Tibial artery (tissue), 4 donors: Measurements from ENCODE around the gene NHSL2.

Experiments
- DNase-seq, 2 donors: peaks; one replicate each; pipeline ENCODE4 v3.0.0-alpha.2; 2019
- H3K27ac ChIP-seq, 2 donors: fragments of 200-600 bp; sonication (generic) in 1 of 2; 1 replicate in 1 of 2; 2 replicates in 1 of 2; pipeline ENCODE4 v1.5.1; 2018 to 2019; ENCODE audit warnings: mild to moderate bottlenecking in 1 of 2
- H3K27me3 ChIP-seq, 2 donors: fragments of 200-600 bp; sonication (generic) in 1 of 2; one replicate each; pipeline versions ENCODE4 v1.5.1 to v1.6.0; 2016 to 2019
- H3K36me3 ChIP-seq, 3 donors: fragments of 200-600 bp; sonication (generic) in 2 of 3; one replicate each; pipeline ENCODE4 v1.5.1; 2016 to 2019; ENCODE audit warnings: mild to moderate bottlenecking in 2 of 3
- H3K4me1 ChIP-seq, 4 donors: fragments of 200-600 bp; sonication (generic) in 2 of 4; 1 replicate in 3 of 4; 2 replicates in 1 of 4; pipeline ENCODE4 v1.5.1; 2016 to 2019
- H3K4me3 ChIP-seq, 2 donors: fragments of 200-600 bp; sonication (generic) in 1 of 2; 1 replicate in 1 of 2; 2 replicates in 1 of 2; pipeline ENCODE4 v1.5.1; 2018 to 2019; ENCODE audit warnings: mild to moderate bottlenecking in 2 of 2
- H3K9me3 ChIP-seq, 3 donors: fragments of 200-600 bp; sonication (generic) in 1 of 3; one replicate each; pipeline ENCODE4 v1.5.1; 2016 to 2019
- CTCF ChIP-seq, 2 experiments: fragments of 200-600 bp in 1 of 2; fragments of 450-650 bp in 1 of 2; IDR thresholded peaks; one replicate each; pipeline ENCODE4 v1.5.1; 2017 to 2019; ENCODE audit warnings: antibody characterized with exemption in 2 of 2, mild to moderate bottlenecking in 1 of 2, moderate library complexity in 1 of 2
- intact Hi-C: fragments of 100-400 bp; cut with DNase I; formaldehyde crosslinking; loops from one replicate; pipeline ENCODE4 v1.15.0; 2023; ENCODE audit warnings: low total_unique reads

Gene NHSL2

GRCh38 chrX:72122621-72123337, 212.1 kb downstream of the NHSL2 start:
- TF ChIP-seq CTCF (IDR thresholded peaks at IDR 0.05), result no peak
- H3K4me3 ChIP-seq, result no peak overlapping the region
- H3K4me1 ChIP-seq, result peaks cover 0 to 72% (median 40%) of the 10 kb centered on the region in 4 donors
- H3K36me3 ChIP-seq, result no peaks in the 10 kb centered on the region
- peak overlapping the region; percentile 82 to 85 for H3K27ac ChIP-seq
- no peaks in the 10 kb centered on the region for H3K27me3 ChIP-seq
- intact Hi-C loops, result no loop called here
- DNase-seq, result no peak
- H3K9me3 ChIP-seq, result no peaks in the 10 kb centered on the region

GRCh38 chrX:72123471-72124185, 213.0 kb downstream of the NHSL2 start:
- TF ChIP-seq CTCF (IDR thresholded peaks at IDR 0.05), result no peak
- DNase-seq, result peak; percentile 75 to 87
- Histone ChIP-seq H3K4me3 (no peak overlapping the region), H3K4me1 (peaks cover 0 to 78% (median 40%) of the 10 kb centered on the region in 4 donors), H3K27me3 (no peaks in the 10 kb centered on the region), H3K36me3 (no peaks in the 10 kb centered on the region), H3K27ac (peak overlapping the region; percentile 82 to 85), H3K9me3 (no peaks in the 10 kb centered on the region)
- intact Hi-C loops, result no loop called here

GRCh38 chrX:72124540-72125201, 214.0 kb downstream of the NHSL2 start:
- Histone ChIP-seq H3K4me1 (peaks cover 0 to 82% (median 40%) of the 10 kb centered on the region in 4 donors), H3K4me3 (no peak overlapping the region), H3K9me3 (no peaks in the 10 kb centered on the region), H3K36me3 (no peaks in the 10 kb centered on the region), H3K27me3 (no peaks in the 10 kb centered on the region), H3K27ac (peak overlapping the region; percentile 82 to 85)
- intact Hi-C loops, result no loop called here
- no peak for DNase-seq
- TF ChIP-seq CTCF (IDR thresholded peaks at IDR 0.05), result no peak

- no peak overlapping the region for H3K4me3 ChIP-seq
- no peaks in the 10 kb centered on the region for H3K36me3 ChIP-seq
- intact Hi-C loops, result loop anchor here (2.0 kb wide), 1 partner anchor 107 kb away; no protein-coding TSS in a partner anchor
- no peaks in the 10 kb centered on the region for H3K9me3 ChIP-seq
- DNase-seq, result no peak
- H3K27me3 ChIP-seq, result no peaks in the 10 kb centered on the region
- TF ChIP-seq CTCF (IDR thresholded peaks at IDR 0.05), result no peak
- H3K27ac ChIP-seq, result peak overlapping the region; percentile 82 to 85
- peaks cover 0 to 84% (median 40%) of the 10 kb centered on the region in 4 donors for H3K4me1 ChIP-seq
Measured at GRCh38 chrX:72125331-72126047, 214.8 kb downstream of the NHSL2 start.

GRCh38 chrX:72126048-72126415, 215.4 kb downstream of the NHSL2 start:
- TF ChIP-seq CTCF (IDR thresholded peaks at IDR 0.05), result no peak
- Histone ChIP-seq H3K4me1 (peaks cover 0 to 84% (median 39%) of the 10 kb centered on the region in 4 donors), H3K27me3 (no peaks in the 10 kb centered on the region), H3K27ac (peak overlapping the region; percentile 82 to 85), H3K9me3 (no peaks in the 10 kb centered on the region), H3K4me3 (no peak overlapping the region), H3K36me3 (no peaks in the 10 kb centered on the region)
- intact Hi-C loops, result loop anchor here (2.0 kb wide), 1 partner anchor 107 kb away; no protein-coding TSS in a partner anchor
- DNase-seq, result no peak
